H1 (cell line): ENCODE data around the gene SLC1A5. TPM values are rescaled to one million over a fixed set of nuclear protein-coding genes. Genes with fewer than 3 reads are reported as not detected.

Experiments
- CTCF ChIA-PET: fragments of 300-600 bp; sonication (Branson Sonifier 250); formaldehyde crosslinking; loops from one replicate; lab custom pipeline; 2021; ENCODE audit not compliant: partially characterized antibody; lab: Charles Lee
- POLR2A ChIA-PET: fragments of 300-600 bp; sonication (Branson Sonifier 250); formaldehyde crosslinking; loops from one replicate; lab custom pipeline; 2021; ENCODE audit warnings: inconsistent platforms; ENCODE audit not compliant: partially characterized antibody; lab: Charles Lee
- DNase-seq, 2 experiments: peaks; one replicate each; pipeline versions ENCODE4 v3.0.0 to v3.0.0-alpha.2; 2010 to 2022; ENCODE audit warnings: low spot score in 2 of 2, low read depth in 1 of 2, mixed read lengths in 1 of 2
- FAIRE-seq: peaks from 2 replicates; lab custom pipeline; 2011; peaks lifted over from hg19 to GRCh38; lab: Jason Lieb, UNC
- H2AFZ ChIP-seq: 2 replicates; pipeline ENCODE4 v1.8.1; 2012; ENCODE audit warnings: low read length, inconsistent platforms
- H2AK5ac ChIP-seq: 2 replicates; pipeline ENCODE4 v1.6.1; 2013; ENCODE audit warnings: low read depth, low read length
- H2BK120ac ChIP-seq: replicated peaks from 2 replicates; pipeline ENCODE3; 2013; ENCODE audit warnings: low read depth, low read length, inconsistent platforms
- H2BK12ac ChIP-seq: 2 replicates; pipeline ENCODE4 v1.6.1; 2013; ENCODE audit warnings: low read depth, low read length
- H2BK15ac ChIP-seq: 2 replicates; pipeline ENCODE4 v1.6.1; 2013; ENCODE audit warnings: low read length
- H2BK20ac ChIP-seq: 2 replicates; pipeline ENCODE4 v1.6.1; 2013; ENCODE audit warnings: low read length
- H2BK5ac ChIP-seq: 2 replicates; pipeline ENCODE4 v1.6.1; 2013; ENCODE audit warnings: low read depth, low read length
- H3K14ac ChIP-seq: 2 replicates; pipeline ENCODE4 v1.6.1; 2013; ENCODE audit warnings: inconsistent platforms; ENCODE audit not compliant: insufficient read length
- H3K18ac ChIP-seq: 2 replicates; pipeline ENCODE4 v1.6.1; 2013; ENCODE audit warnings: low read length; ENCODE audit errors: extremely low read depth
- H3K23ac ChIP-seq: 2 replicates; pipeline ENCODE4 v1.6.1; 2013; ENCODE audit warnings: inconsistent platforms; ENCODE audit not compliant: insufficient read length
- H3K23me2 ChIP-seq: 2 replicates; pipeline ENCODE4 v1.6.1; 2013; ENCODE audit warnings: low read depth, low read length
- H3K27ac ChIP-seq: 2 replicates; pipeline ENCODE4 v1.6.1; 2011; ENCODE audit warnings: low read depth, low read length, inconsistent platforms
- H3K27me3 ChIP-seq, 4 experiments: replicated peaks in 1 of 4; 1 replicate in 1 of 4; 2 replicates in 3 of 4; pipeline versions ENCODE4 v1.6.1 to v1.8.1; 2011 to 2013; ENCODE audit warnings: low read length in 3 of 4, mild to moderate bottlenecking in 3 of 4, inconsistent platforms in 2 of 4, mixed read lengths in 2 of 4, moderate library complexity in 1 of 4; ENCODE audit not compliant: control insufficient read depth in 3 of 4, insufficient read depth in 3 of 4; ENCODE audit errors: extremely low read depth in 1 of 4
- H3K36me3 ChIP-seq, 4 experiments: 2 replicates each; pipeline versions ENCODE4 v1.6.1 to v1.8.1; 2011 to 2013; ENCODE audit warnings: mild to moderate bottlenecking in 4 of 4, low read length in 3 of 4, moderate library complexity in 2 of 4, control low read depth in 1 of 4, inconsistent platforms in 1 of 4; ENCODE audit not compliant: insufficient read depth in 4 of 4, control insufficient read depth in 2 of 4
- H3K4ac ChIP-seq: replicated peaks from 2 replicates; pipeline ENCODE3; 2013; ENCODE audit warnings: low read length, low read depth, mixed read lengths, inconsistent platforms; ENCODE audit not compliant: insufficient read length
- H3K4me1 ChIP-seq, 4 experiments: replicated peaks in 1 of 4; 1 replicate in 1 of 4; 2 replicates in 3 of 4; pipeline versions ENCODE4 v1.6.1 to v1.8.1; 2011 to 2013; ENCODE audit warnings: low read length in 3 of 4, inconsistent platforms in 2 of 4, mixed read lengths in 1 of 4; ENCODE audit not compliant: insufficient read depth in 4 of 4, control insufficient read depth in 3 of 4
- H3K4me2 ChIP-seq, 2 experiments: 2 replicates each; pipeline versions ENCODE4 v1.6.1 to v1.8.1; 2011 to 2013; ENCODE audit warnings: low read depth in 2 of 2, low read length in 2 of 2, control low read depth in 1 of 2, inconsistent platforms in 1 of 2, mild to moderate bottlenecking in 1 of 2; ENCODE audit not compliant: insufficient read depth in 1 of 2
- H3K4me3 ChIP-seq, 4 experiments: fragments of 200-600, 300-600 bp in 1 of 4; sonication (generic), shearing (Covaris generic), sonication (Bioruptor Twin) in 1 of 4; 2 replicates each; pipeline versions ENCODE4 v1.5.1 to v1.8.1; 2011 to 2016; ENCODE audit warnings: low read length in 4 of 4, low read depth in 3 of 4, control low read depth in 2 of 4, inconsistent platforms in 2 of 4, mild to moderate bottlenecking in 2 of 4, mixed read lengths in 1 of 4, moderate library complexity in 1 of 4; ENCODE audit not compliant: insufficient read depth in 2 of 4; ENCODE audit errors: extremely low read depth in 1 of 4
- H3K56ac ChIP-seq: replicated peaks from 2 replicates; pipeline ENCODE3; 2013; ENCODE audit warnings: low read depth, mild to moderate bottlenecking, mixed read lengths, low read length, inconsistent platforms; ENCODE audit not compliant: insufficient read length
- H3K79me1 ChIP-seq: 2 replicates; pipeline ENCODE4 v1.6.1; 2013; ENCODE audit warnings: low read depth, low read length, control low read depth
- H3K79me2 ChIP-seq, 2 experiments: 2 replicates each; pipeline versions ENCODE4 v1.6.1 to v1.8.1; 2012 to 2013; ENCODE audit warnings: low read length in 2 of 2, mild to moderate bottlenecking in 2 of 2, inconsistent platforms in 1 of 2; ENCODE audit not compliant: insufficient read depth in 2 of 2, control insufficient read depth in 1 of 2
- H3K9ac ChIP-seq, 4 experiments: replicated peaks in 1 of 4; 1 replicate in 1 of 4; 2 replicates in 3 of 4; pipeline versions ENCODE4 v1.6.1 to v1.8.1; 2011 to 2013; ENCODE audit warnings: low read depth in 3 of 4, low read length in 3 of 4, control low read depth in 2 of 4, mild to moderate bottlenecking in 2 of 4, moderate library complexity in 2 of 4, inconsistent platforms in 1 of 4; ENCODE audit errors: extremely low read depth in 1 of 4
- H3K9me3 ChIP-seq, 2 experiments: 2 replicates each; pipeline versions ENCODE4 v1.6.1 to v1.8.1; 2012 to 2013; ENCODE audit warnings: mild to moderate bottlenecking in 2 of 2, moderate library complexity in 2 of 2, control low read depth in 1 of 2, inconsistent platforms in 1 of 2, low read depth in 1 of 2, low read length in 1 of 2, mixed read lengths in 1 of 2; ENCODE audit not compliant: insufficient read depth in 2 of 2
- H4K20me1 ChIP-seq, 2 experiments: replicated peaks in 1 of 2; 2 replicates each; pipeline versions ENCODE3 to v1.8.1; 2011 to 2013; ENCODE audit warnings: inconsistent platforms in 2 of 2, low read length in 2 of 2, mild to moderate bottlenecking in 1 of 2; ENCODE audit not compliant: insufficient read depth in 2 of 2, control insufficient read depth in 1 of 2
- H4K5ac ChIP-seq: 2 replicates; pipeline ENCODE4 v1.6.1; 2013; ENCODE audit warnings: low read length, low read depth, mixed read lengths, inconsistent platforms; ENCODE audit not compliant: insufficient read length
- H4K8ac ChIP-seq: 2 replicates; pipeline ENCODE4 v1.8.0; 2013; ENCODE audit warnings: mild to moderate bottlenecking, moderate library complexity, low read length, inconsistent platforms; ENCODE audit not compliant: insufficient read depth; ENCODE audit errors: extremely low read depth
- H4K91ac ChIP-seq: replicated peaks from 2 replicates; pipeline ENCODE3; 2013; ENCODE audit warnings: low read length, mixed read lengths, inconsistent platforms; ENCODE audit not compliant: insufficient read length
- BCL11A ChIP-seq, 2 experiments: IDR thresholded peaks; one replicate each; pipeline ENCODE4 v1.6.1; 2011; ENCODE audit warnings: low read depth in 2 of 2, low read length in 2 of 2, mild to moderate bottlenecking in 2 of 2
- CBX8 ChIP-seq: fragments of 300-800, 300-1000 bp; sonication (generic); IDR thresholded peaks from 2 replicates; pipeline ENCODE4 v1.7.1; 2016; ENCODE audit warnings: low read depth, low read length, borderline replicate concordance
- CTCF ChIP-seq, 3 experiments: IDR thresholded peaks; 1 replicate in 2 of 3; 2 replicates in 1 of 3; pipeline versions ENCODE4 v1.5.1 to v1.6.1; 2011; ENCODE audit warnings: low read length in 3 of 3, mild to moderate bottlenecking in 3 of 3, inconsistent platforms in 2 of 3, low read depth in 1 of 3, moderate library complexity in 1 of 3; ENCODE audit not compliant: insufficient read depth in 1 of 3; ENCODE audit errors: control extremely low read depth in 1 of 3
- GTF2F1 ChIP-seq: IDR thresholded peaks from 2 replicates; pipeline ENCODE4 v1.6.1; 2012; ENCODE audit warnings: low read depth, low read length, improper control_type of control experiment, borderline replicate concordance
- NANOG ChIP-seq: IDR thresholded peaks from 2 replicates; pipeline ENCODE4 v1.6.1; 2011; ENCODE audit warnings: low read length, low read depth, mild to moderate bottlenecking, inconsistent platforms; ENCODE audit not compliant: insufficient read depth, poor library complexity, severe bottlenecking
- POLR2AphosphoS5 ChIP-seq: IDR thresholded peaks from 2 replicates; pipeline ENCODE4 v1.6.1; 2011; ENCODE audit warnings: low read depth, low read length
- SIRT6 ChIP-seq: IDR thresholded peaks from one replicate; pipeline ENCODE4 v1.7.1; 2012; ENCODE audit warnings: low read length, inconsistent platforms
- USF2 ChIP-seq: IDR thresholded peaks from 2 replicates; pipeline ENCODE4 v1.6.1; 2011; ENCODE audit warnings: low read length, improper control_type of control experiment
- WGBS, 2 experiments: shearing (Covaris generic) in 1 of 2; methylation state at CpG; one replicate each; pipeline versions ENCODE4 v1.1.6 to v1.1.7; 2013 to 2015; ENCODE audit warnings: low lambda C conversion rate in 2 of 2, mixed read lengths in 2 of 2, inconsistent platforms in 1 of 2, low coverage in 1 of 2, missing lambda C conversion rate in 1 of 2; ENCODE audit not compliant: insufficient replicate concordance in 2 of 2, insufficient coverage in 1 of 2, insufficient read length in 1 of 2; ENCODE audit errors: extremely low coverage in 1 of 2, missing lambda C conversion rate in 1 of 2; 5-methylcytosine and 5-hydroxymethylcytosine counted together
- polyA plus RNA-seq, 7 experiments: library from polyadenylated mRNA; depleted of rRNA in 3 of 7; stranded (reverse) in 5 of 7; unstranded in 2 of 7; fragments of >200 nt in 5 of 7; fragments of 200-250 nt in 2 of 7; gene quantifications; 1 replicate in 5 of 7; 2 replicates in 1 of 7; 4 replicates in 1 of 7; pipeline versions ENCODE4 v1.2.1 to v1.2.3, GENCODE V29; 2011 to 2013; ENCODE audit warnings: missing spikeins in 2 of 7, mixed read lengths in 2 of 7
- total RNA-seq: library from RNA; stranded (reverse); fragmentation: NEBNext Ultra II Directional; extraction: Animal tissue kit (Norgen Biotek cat#: 25700); gene quantifications from 2 replicates; pipeline ENCODE4 v1.2.1, GENCODE V29; 2021

The SLC1A5 gene
- total and polyA plus RNA-seq, 2 of the 8 experiments (the other 6 are each of a cell fraction or from before 2014, with no cell fraction given): 291 to 351 TPM

- no peak overlapping the region for H3K4ac ChIP-seq
- TF ChIP-seq USF2 (no peak), CTCF (IDR thresholded peaks at IDR 0.05; ENCODE audit: control extremely low read depth in 1 of 3, insufficient read depth in 1 of 3, low read depth in 1 of 3, low read length in 3 of 3) (peak; percentile 73 to 80 (median 78)), SIRT6 (no peak), POLR2AphosphoS5 (no peak), GTF2F1 (no peak), CBX8 (no peak), NANOG (no peak), BCL11A (IDR thresholded peaks at IDR 0.05; ENCODE audit: low read depth in 2 of 2, low read length in 2 of 2) (no peak)
Observed at GRCh38 chr19:46753420-46754155, 34.8 kb downstream of the SLC1A5 start.

More at GRCh38 chr19:46753420-46754155, 34.8 kb downstream of the SLC1A5 start:
- Histone ChIP-seq H3K4me2 (no peak overlapping the region), H4K20me1 (peaks cover 3 to 13% of the 10 kb centered on the region in 2 experiments), H3K23me2 (no peaks in the 10 kb centered on the region), H3K79me1 (no peaks in the 10 kb centered on the region), H3K27ac (no peak overlapping the region), H2BK20ac (no peak overlapping the region), H2BK12ac (no peak overlapping the region), H2BK15ac (no peak overlapping the region), H3K4me1 (no peaks in the 10 kb centered on the region; a peak in 2 of 7 replicates), H4K8ac (no peak overlapping the region), H3K18ac (no peak overlapping the region), H3K56ac (no peak overlapping the region), H2AK5ac (no peak overlapping the region), H3K14ac (no peak overlapping the region), H3K9me3 (no peaks in the 10 kb centered on the region; a peak in 1 of 4 replicates), H4K5ac (no peak overlapping the region), H2BK120ac (no peak overlapping the region), H3K4me3 (no peak overlapping the region), H3K79me2 (no peaks in the 10 kb centered on the region), H3K27me3 (no peaks in the 10 kb centered on the region), H2BK5ac (no peak overlapping the region), H3K36me3 (peaks cover 0 to 20% (median 10%) of the 10 kb centered on the region in 4 experiments; a peak in 5 of 8 replicates), H3K23ac (no peak overlapping the region), H4K91ac (no peak overlapping the region), H2AFZ (no peak overlapping the region), H3K9ac (no peak overlapping the region)
- DNase-seq (peak in 1 of 2 experiments; percentile 78), FAIRE-seq (peak; percentile 88)
- WGBS, 2 experiments: 44% methylated on average over 4 of the region's 4 CpGs; no CpG with 5 or more reads in 1 of the 2 experiments
- POLR2A ChIA-PET: interaction anchor here (0.6 to 2.1 kb wide), 11 partner anchors 11 to 60 kb away, joined by 3 to 11 read pairs (median 4); partner anchors contain the start of gene SLC1A5
- CTCF ChIA-PET: interaction anchor here (0.6 to 12.2 kb wide), 32 partner anchors 9 to 465 kb away, joined by 3 to 176 read pairs (median 4); partner anchors contain the start of gene FKRP
